HEK293 (cell line): ENCODE measurements around the gene PDE8B.

Experiments
- MYNN ChIP-seq: fragments of 450-650 bp; formaldehyde crosslinking; IDR thresholded peaks from 2 replicates; pipeline ENCODE4 v1.5.1; 2016; ENCODE audit warnings: missing biosample characterization, missing genetic modification characterization, borderline replicate concordance
- MZF1 ChIP-seq: fragments of 450-650 bp; formaldehyde crosslinking; IDR thresholded peaks from 2 replicates; pipeline ENCODE4 v1.5.1; 2017; ENCODE audit warnings: missing biosample characterization, missing genetic modification characterization, borderline replicate concordance
- YY1 ChIP-seq: fragments of 450-650 bp; formaldehyde crosslinking; IDR thresholded peaks from 2 replicates; pipeline ENCODE4 v1.5.1; 2018; ENCODE audit warnings: missing biosample characterization, missing genetic modification characterization
- ZBTB8A ChIP-seq: fragments of 450-650 bp; formaldehyde crosslinking; IDR thresholded peaks from 2 replicates; pipeline ENCODE4 v1.5.1; 2016; ENCODE audit warnings: missing biosample characterization, missing genetic modification characterization
- ZNF16 ChIP-seq: fragments of 450-650 bp; formaldehyde crosslinking; IDR thresholded peaks from 2 replicates; pipeline ENCODE4 v1.5.1; 2016; ENCODE audit warnings: low read depth, missing biosample characterization, missing genetic modification characterization
- ZNF560 ChIP-seq: fragments of 450-650 bp; formaldehyde crosslinking; IDR thresholded peaks from 2 replicates; pipeline ENCODE4 v1.5.1; 2017; ENCODE audit warnings: missing biosample characterization, missing genetic modification characterization, borderline replicate concordance
- TF ChIP-seq, protein P1 (sequence below): fragments of 450-650 bp; formaldehyde crosslinking; IDR thresholded peaks from 2 replicates; pipeline ENCODE4 v1.5.1; 2016; ENCODE audit warnings: missing biosample characterization, missing genetic modification characterization
- TF ChIP-seq, protein P2 (sequence below): IDR thresholded peaks from 2 replicates; pipeline ENCODE4 v1.6.1; 2011; ENCODE audit warnings: mild to moderate bottlenecking, low read depth, low read length, borderline replicate concordance
- TF ChIP-seq, protein P3 (sequence below): fragments of 450-650 bp; formaldehyde crosslinking; IDR thresholded peaks from 2 replicates; pipeline ENCODE4 v1.5.1; 2016; ENCODE audit warnings: missing biosample characterization, missing genetic modification characterization
- TF ChIP-seq, protein P4 (sequence below): sonication (generic); formaldehyde crosslinking; IDR thresholded peaks from 2 replicates; pipeline ENCODE4 v1.8.1; 2022; ENCODE audit warnings: mild to moderate bottlenecking, moderate library complexity, missing genetic modification reagents

DNA sequence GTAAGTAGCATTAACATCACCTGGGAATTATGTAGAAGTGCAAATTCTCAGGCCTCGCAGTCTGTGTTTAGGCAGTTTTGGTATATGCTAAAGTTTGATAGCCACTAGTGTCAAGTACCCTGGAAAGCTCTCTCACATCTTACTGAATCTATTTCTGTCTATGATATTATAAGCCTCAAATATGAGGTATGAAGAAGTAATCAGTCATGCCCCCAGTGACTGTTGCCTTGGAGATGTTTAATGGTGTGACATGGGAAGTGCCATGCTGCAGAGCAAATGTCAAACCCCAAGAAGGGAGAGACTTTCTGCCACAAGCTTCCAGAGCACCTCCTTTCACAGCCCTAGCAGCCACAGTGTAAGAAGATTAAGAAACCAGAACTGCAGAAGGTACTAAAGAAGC, 9.8 kb upstream of the PDE8B start:
- TF ChIP-seq, protein P1, sequence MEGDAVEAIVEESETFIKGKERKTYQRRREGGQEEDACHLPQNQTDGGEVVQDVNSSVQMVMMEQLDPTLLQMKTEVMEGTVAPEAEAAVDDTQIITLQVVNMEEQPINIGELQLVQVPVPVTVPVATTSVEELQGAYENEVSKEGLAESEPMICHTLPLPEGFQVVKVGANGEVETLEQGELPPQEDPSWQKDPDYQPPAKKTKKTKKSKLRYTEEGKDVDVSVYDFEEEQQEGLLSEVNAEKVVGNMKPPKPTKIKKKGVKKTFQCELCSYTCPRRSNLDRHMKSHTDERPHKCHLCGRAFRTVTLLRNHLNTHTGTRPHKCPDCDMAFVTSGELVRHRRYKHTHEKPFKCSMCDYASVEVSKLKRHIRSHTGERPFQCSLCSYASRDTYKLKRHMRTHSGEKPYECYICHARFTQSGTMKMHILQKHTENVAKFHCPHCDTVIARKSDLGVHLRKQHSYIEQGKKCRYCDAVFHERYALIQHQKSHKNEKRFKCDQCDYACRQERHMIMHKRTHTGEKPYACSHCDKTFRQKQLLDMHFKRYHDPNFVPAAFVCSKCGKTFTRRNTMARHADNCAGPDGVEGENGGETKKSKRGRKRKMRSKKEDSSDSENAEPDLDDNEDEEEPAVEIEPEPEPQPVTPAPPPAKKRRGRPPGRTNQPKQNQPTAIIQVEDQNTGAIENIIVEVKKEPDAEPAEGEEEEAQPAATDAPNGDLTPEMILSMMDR: no peak
- TF ChIP-seq YY1 (tag by site-specific recombination) (no peak), ZNF16 (tag by site-specific recombination) (no peak), ZBTB8A (tag by site-specific recombination) (no peak), MZF1 (tag by site-specific recombination) (no peak), ZNF560 (tag by site-specific recombination) (no peak), MYNN (no peak)
- TF ChIP-seq, protein P2, sequence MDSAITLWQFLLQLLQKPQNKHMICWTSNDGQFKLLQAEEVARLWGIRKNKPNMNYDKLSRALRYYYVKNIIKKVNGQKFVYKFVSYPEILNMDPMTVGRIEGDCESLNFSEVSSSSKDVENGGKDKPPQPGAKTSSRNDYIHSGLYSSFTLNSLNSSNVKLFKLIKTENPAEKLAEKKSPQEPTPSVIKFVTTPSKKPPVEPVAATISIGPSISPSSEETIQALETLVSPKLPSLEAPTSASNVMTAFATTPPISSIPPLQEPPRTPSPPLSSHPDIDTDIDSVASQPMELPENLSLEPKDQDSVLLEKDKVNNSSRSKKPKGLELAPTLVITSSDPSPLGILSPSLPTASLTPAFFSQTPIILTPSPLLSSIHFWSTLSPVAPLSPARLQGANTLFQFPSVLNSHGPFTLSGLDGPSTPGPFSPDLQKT: no peak
- TF ChIP-seq, protein P3, sequence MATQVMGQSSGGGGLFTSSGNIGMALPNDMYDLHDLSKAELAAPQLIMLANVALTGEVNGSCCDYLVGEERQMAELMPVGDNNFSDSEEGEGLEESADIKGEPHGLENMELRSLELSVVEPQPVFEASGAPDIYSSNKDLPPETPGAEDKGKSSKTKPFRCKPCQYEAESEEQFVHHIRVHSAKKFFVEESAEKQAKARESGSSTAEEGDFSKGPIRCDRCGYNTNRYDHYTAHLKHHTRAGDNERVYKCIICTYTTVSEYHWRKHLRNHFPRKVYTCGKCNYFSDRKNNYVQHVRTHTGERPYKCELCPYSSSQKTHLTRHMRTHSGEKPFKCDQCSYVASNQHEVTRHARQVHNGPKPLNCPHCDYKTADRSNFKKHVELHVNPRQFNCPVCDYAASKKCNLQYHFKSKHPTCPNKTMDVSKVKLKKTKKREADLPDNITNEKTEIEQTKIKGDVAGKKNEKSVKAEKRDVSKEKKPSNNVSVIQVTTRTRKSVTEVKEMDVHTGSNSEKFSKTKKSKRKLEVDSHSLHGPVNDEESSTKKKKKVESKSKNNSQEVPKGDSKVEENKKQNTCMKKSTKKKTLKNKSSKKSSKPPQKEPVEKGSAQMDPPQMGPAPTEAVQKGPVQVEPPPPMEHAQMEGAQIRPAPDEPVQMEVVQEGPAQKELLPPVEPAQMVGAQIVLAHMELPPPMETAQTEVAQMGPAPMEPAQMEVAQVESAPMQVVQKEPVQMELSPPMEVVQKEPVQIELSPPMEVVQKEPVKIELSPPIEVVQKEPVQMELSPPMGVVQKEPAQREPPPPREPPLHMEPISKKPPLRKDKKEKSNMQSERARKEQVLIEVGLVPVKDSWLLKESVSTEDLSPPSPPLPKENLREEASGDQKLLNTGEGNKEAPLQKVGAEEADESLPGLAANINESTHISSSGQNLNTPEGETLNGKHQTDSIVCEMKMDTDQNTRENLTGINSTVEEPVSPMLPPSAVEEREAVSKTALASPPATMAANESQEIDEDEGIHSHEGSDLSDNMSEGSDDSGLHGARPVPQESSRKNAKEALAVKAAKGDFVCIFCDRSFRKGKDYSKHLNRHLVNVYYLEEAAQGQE (tag by site-specific recombination): no peak
- TF ChIP-seq, protein P4, sequence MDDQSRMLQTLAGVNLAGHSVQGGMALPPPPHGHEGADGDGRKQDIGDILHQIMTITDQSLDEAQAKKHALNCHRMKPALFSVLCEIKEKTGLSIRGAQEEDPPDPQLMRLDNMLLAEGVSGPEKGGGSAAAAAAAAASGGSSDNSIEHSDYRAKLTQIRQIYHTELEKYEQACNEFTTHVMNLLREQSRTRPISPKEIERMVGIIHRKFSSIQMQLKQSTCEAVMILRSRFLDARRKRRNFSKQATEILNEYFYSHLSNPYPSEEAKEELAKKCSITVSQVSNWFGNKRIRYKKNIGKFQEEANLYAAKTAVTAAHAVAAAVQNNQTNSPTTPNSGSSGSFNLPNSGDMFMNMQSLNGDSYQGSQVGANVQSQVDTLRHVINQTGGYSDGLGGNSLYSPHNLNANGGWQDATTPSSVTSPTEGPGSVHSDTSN: no peak
